HL-60 (cell line): Measurements from ENCODE around the gene NR2E3.

Experiments
- CTCF ChIP-seq: IDR thresholded peaks from one replicate; pipeline ENCODE4 v1.5.1; 2011; ENCODE audit warnings: low read length, control low read depth, inconsistent platforms; ENCODE audit not compliant: insufficient read depth
- GABPA ChIP-seq: IDR thresholded peaks from 2 replicates; pipeline ENCODE4 v1.6.1; 2012; ENCODE audit warnings: low read depth
- POLR2AphosphoS5 ChIP-seq: IDR thresholded peaks from 2 replicates; pipeline ENCODE4 v1.6.1; 2012; ENCODE audit warnings: low read depth
- REST ChIP-seq: IDR thresholded peaks from 2 replicates; pipeline ENCODE4 v1.6.1; 2012; ENCODE audit warnings: low read depth; ENCODE audit not compliant: insufficient replicate concordance

GRCh38 chr15:71781965-71782265 lies 28.4 kb upstream of the NR2E3 start:
- TF ChIP-seq CTCF: no peak
- TF ChIP-seq POLR2AphosphoS5: no peak
- TF ChIP-seq GABPA: no peak
- no peak for TF ChIP-seq REST
